AG04450 (cell line): ENCODE data around the gene CCNYL1. TPM values are rescaled to one million over a fixed set of nuclear protein-coding genes. Genes with fewer than 3 reads are reported as not detected.

ENCODE experiments used
- CTCF ChIA-PET: fragments of 300-600, 350-600 bp; formaldehyde crosslinking; extraction: SDS; loops from one replicate; lab custom pipeline; 2022; ENCODE audit warnings: antibody characterized with exemption, inconsistent platforms; lab: Charles Lee
- POLR2A ChIA-PET: fragments of 350-600 bp; formaldehyde crosslinking; extraction: SDS; loops from one replicate; lab custom pipeline; 2021; ENCODE audit warnings: antibody characterized with exemption, inconsistent platforms; lab: Yijun Ruan, JAX
- DNase-seq: peaks from one replicate; pipeline ENCODE4 v3.0.0-alpha.2; 2011; ENCODE audit warnings: low read depth, low spot score
- H3K27ac ChIP-seq: one replicate; pipeline ENCODE4 v1.5.1; 2012; ENCODE audit warnings: low read depth, low read length, control low read depth
- H3K27me3 ChIP-seq: one replicate; pipeline ENCODE4 v1.6.0; 2012; ENCODE audit warnings: low read length; ENCODE audit not compliant: control insufficient read depth, insufficient read depth
- H3K4me3 ChIP-seq: 2 replicates; pipeline ENCODE4 v1.5.1; 2011; ENCODE audit warnings: mild to moderate bottlenecking, low read depth, low read length, control low read depth
- H3K9me3 ChIP-seq: 2 replicates; pipeline ENCODE4 v1.5.1; 2012; ENCODE audit warnings: low read length; ENCODE audit not compliant: control insufficient read depth, insufficient read depth
- polyA plus RNA-seq: library from polyadenylated mRNA; depleted of rRNA; stranded (reverse); fragments of >200 nt; gene quantifications from 2 replicates; pipeline ENCODE4 v1.2.3, GENCODE V29; 2011
- TF ChIP-seq, protein P1 (sequence below): IDR thresholded peaks from 2 replicates; pipeline ENCODE4 v1.5.1; 2011; ENCODE audit warnings: low read depth, low read length, control low read depth, inconsistent platforms

Gene CCNYL1
- polyA plus RNA-seq, 1 experiment: 20.5 TPM

DNA sequence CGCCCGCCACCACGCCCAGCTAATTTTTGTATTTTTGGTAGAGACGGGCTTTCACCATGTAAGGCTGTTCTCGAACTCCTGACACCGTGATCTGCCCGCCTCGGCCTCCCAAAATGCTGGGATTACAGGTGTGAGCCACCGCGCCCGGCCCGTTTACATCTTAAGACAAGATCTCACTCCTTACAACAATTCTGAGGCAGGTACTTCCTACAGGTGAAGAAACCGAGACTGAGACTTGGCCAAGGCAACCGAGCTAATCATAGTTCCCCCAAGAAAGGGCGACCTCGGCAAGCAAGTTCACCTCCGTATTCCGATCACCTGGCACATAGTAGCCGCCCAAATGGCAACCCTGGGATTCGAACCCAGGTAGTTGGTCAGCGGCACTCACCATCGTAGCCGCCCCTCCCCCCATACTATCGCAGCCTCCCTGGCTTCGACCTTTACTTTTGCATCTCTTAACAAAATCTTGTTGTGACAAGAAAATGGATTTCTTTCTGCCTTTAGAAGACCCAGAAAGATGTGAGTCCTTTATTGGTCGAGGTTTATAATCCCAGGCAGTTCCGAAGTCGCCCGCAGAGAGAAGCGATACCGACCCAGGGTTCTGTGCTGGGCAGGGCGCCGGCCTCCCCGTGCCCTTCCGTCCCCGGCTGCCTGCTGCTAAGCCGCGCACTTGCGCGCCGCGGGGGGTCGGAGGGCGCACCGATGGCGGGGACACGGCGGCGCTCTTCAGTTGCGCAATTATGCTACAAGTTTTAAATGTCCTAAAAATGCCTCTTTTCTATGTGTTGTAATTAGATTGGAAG is 59.4 kb downstream of the CCNYL1 start:
- no peak for DNase-seq
- TF ChIP-seq, protein P1, sequence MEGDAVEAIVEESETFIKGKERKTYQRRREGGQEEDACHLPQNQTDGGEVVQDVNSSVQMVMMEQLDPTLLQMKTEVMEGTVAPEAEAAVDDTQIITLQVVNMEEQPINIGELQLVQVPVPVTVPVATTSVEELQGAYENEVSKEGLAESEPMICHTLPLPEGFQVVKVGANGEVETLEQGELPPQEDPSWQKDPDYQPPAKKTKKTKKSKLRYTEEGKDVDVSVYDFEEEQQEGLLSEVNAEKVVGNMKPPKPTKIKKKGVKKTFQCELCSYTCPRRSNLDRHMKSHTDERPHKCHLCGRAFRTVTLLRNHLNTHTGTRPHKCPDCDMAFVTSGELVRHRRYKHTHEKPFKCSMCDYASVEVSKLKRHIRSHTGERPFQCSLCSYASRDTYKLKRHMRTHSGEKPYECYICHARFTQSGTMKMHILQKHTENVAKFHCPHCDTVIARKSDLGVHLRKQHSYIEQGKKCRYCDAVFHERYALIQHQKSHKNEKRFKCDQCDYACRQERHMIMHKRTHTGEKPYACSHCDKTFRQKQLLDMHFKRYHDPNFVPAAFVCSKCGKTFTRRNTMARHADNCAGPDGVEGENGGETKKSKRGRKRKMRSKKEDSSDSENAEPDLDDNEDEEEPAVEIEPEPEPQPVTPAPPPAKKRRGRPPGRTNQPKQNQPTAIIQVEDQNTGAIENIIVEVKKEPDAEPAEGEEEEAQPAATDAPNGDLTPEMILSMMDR: no peak
- no peaks in the 10 kb centered on the region; the same call in 1 of the 2 replicates for H3K9me3 ChIP-seq
- H3K4me3 ChIP-seq: no peak overlapping the region
- no peak overlapping the region for H3K27ac ChIP-seq
- POLR2A ChIA-PET: interaction anchor here (1.0 kb wide), 1 partner anchor 22 kb away, joined by 3 read pairs; no protein-coding TSS in a partner anchor
- peaks cover 9% of the 10 kb centered on the region for H3K27me3 ChIP-seq
- CTCF ChIA-PET: interaction anchor here (0.6 to 3.6 kb wide), 3 partner anchors 23 to 1550 kb away, joined by 4 to 16 read pairs (median 5); no protein-coding TSS in a partner anchor

DNA sequence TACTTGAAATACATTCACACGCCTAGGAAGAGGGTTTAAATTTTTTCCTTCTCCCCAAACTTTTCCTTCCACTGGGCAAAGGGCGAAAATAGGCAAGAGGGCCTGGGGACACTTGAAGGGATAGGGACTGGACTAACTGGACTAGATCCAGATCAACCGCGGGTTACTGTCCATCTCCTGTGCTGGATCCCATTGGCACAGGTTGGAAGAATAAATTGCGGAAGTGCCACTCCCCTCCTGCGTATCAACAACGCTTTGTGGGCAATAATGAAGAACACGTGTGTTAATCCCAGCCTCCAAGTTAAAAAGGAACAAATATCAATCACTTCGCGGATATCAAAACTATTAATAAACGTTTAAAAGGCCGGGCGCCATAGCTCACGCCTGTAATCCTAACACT is 60.0 kb downstream of the CCNYL1 start:
- ChIA-PET CTCF (interaction anchor here (3.6 kb wide), 1 partner anchor 270 kb away, joined by 16 read pairs; no protein-coding TSS in a partner anchor), POLR2A (no interaction called here)

GRCh38 chr2:207772081-207772843 is 60.8 kb downstream of the CCNYL1 start:
- CTCF ChIA-PET: interaction anchor here (0.6 to 3.6 kb wide), 2 partner anchors 15 to 269 kb away, joined by 5 to 16 read pairs; no protein-coding TSS in a partner anchor
- H3K27ac ChIP-seq: no peak overlapping the region
- DNase-seq: no peak
- TF ChIP-seq, protein P1: no peak
- peaks cover 5% of the 10 kb centered on the region for H3K27me3 ChIP-seq
- POLR2A ChIA-PET: interaction anchor here (0.6 kb wide), 2 partner anchors 53 to 173 kb away, joined by 5 read pairs; no protein-coding TSS in a partner anchor
- no peaks in the 10 kb centered on the region; the same call in 1 of the 2 replicates for H3K9me3 ChIP-seq
- H3K4me3 ChIP-seq: no peak overlapping the region

More for the DNA sequence above, 60.0 kb downstream of the CCNYL1 start:
- H3K27me3 ChIP-seq: peaks cover 8% of the 10 kb centered on the region
- DNase-seq: no peak
- no peak overlapping the region for H3K4me3 ChIP-seq
- H3K27ac ChIP-seq: no peak overlapping the region
- no peaks in the 10 kb centered on the region; the same call in 1 of the 2 replicates for H3K9me3 ChIP-seq
- TF ChIP-seq, protein P1: no peak

DNA sequence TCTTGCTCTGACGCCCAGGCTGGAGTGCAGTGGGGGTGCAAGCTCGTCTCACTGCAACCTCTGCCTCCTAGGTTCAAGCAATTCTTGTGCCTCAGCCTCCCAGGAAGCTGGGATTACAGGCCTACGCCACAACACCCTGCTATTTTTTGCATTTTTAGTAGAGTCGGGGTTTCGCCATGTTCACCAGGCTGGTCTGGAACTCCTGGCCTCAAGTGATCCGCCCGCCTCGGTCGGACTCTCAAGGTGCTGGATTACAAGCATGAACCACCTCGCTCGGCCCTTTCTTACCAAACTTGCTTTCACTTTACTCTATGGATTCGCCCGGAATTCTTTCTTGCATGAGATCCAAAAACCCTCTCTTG is 61.4 kb downstream of the CCNYL1 start:
- CTCF ChIA-PET: no interaction called here
- POLR2A ChIA-PET: interaction anchor here (0.6 kb wide), 1 partner anchor 173 kb away, joined by 5 read pairs; no protein-coding TSS in a partner anchor
- TF ChIP-seq, protein P1: no peak
- peaks cover 2% of the 10 kb centered on the region for H3K27me3 ChIP-seq
- no peaks in the 10 kb centered on the region; the same call in 1 of the 2 replicates for H3K9me3 ChIP-seq
- DNase-seq: no peak
- no peak overlapping the region for H3K4me3 ChIP-seq
- no peak overlapping the region for H3K27ac ChIP-seq
